Panc1 (cell line): ENCODE measurements around the gene NCOA5. TPM values are rescaled to one million over a fixed set of nuclear protein-coding genes. Genes with fewer than 3 reads are reported as not detected.
A peak's percentile ranks its signal among the peaks of the same experiment; 100 is the strongest.

Experiments used
- ATAC-seq: fragments of 200-7000 bp; cut with Tn5 transposase; 2 replicates; pipeline ENCODE4 v1.9.1; 2020; ENCODE audit warnings: mild to moderate bottlenecking, moderate library complexity
- BruUV-seq: library from RNA; stranded (reverse); fragments of 400-500 nt; replicated peaks from 2 replicates; lab custom pipeline; 2021; lab: Mats Ljungman, UMichigan
- CTCF ChIA-PET: fragments of 300-600 bp; sonication (Branson Sonifier 250); formaldehyde crosslinking; loops from one replicate; lab custom pipeline; 2022; ENCODE audit warnings: antibody characterized with exemption; lab: Charles Lee
- POLR2A ChIA-PET: fragments of 300-600 bp; sonication (Branson Sonifier 250); formaldehyde crosslinking; loops from one replicate; lab custom pipeline; 2022; ENCODE audit warnings: antibody characterized with exemption; lab: Charles Lee
- DNase-seq: peaks from one replicate; pipeline ENCODE4 v3.0.0-alpha.2; 2010; ENCODE audit warnings: low read depth, low spot score
- H3K27ac ChIP-seq: 2 replicates; pipeline ENCODE4 v1.5.1; 2011; ENCODE audit warnings: mild to moderate bottlenecking, low read length, inconsistent platforms
- H3K27me3 ChIP-seq: fragments of 200-500 bp; sonication (Bioruptor generic); 2 replicates; pipeline ENCODE4 v1.6.0; 2014; ENCODE audit warnings: low read length, inconsistent platforms; ENCODE audit not compliant: control insufficient read depth, insufficient read depth
- H3K36me3 ChIP-seq: fragments of 200-500 bp; sonication (Bioruptor generic); 2 replicates; pipeline ENCODE4 v1.5.1; 2014; ENCODE audit warnings: inconsistent platforms, mild to moderate bottlenecking, low read length, moderate library complexity; ENCODE audit not compliant: control insufficient read depth, insufficient read depth
- H3K4me1 ChIP-seq: 2 replicates; pipeline ENCODE4 v1.5.1; 2011; ENCODE audit warnings: inconsistent platforms, mild to moderate bottlenecking, low read length, moderate library complexity; ENCODE audit not compliant: control insufficient read depth, insufficient read depth
- H3K4me3 ChIP-seq, 2 experiments: 2 replicates each; pipeline ENCODE4 v1.5.1; 2011 to 2012; ENCODE audit warnings: low read depth in 2 of 2, low read length in 2 of 2, mild to moderate bottlenecking in 2 of 2, inconsistent platforms in 1 of 2, moderate library complexity in 1 of 2
- H3K9me3 ChIP-seq: fragments of 200-500 bp; sonication (Bioruptor generic); 2 replicates; pipeline ENCODE4 v1.5.1; 2014; ENCODE audit warnings: low read depth, mild to moderate bottlenecking, inconsistent platforms, low read length, moderate library complexity; ENCODE audit not compliant: control insufficient read depth, insufficient read depth
- CTCF ChIP-seq: fragments of 450-650 bp; IDR thresholded peaks from 2 replicates; pipeline ENCODE4 v1.5.1; 2017; ENCODE audit warnings: mild to moderate bottlenecking
- POLR2AphosphoS5 ChIP-seq: IDR thresholded peaks from 2 replicates; pipeline ENCODE4 v1.6.1; 2012; ENCODE audit warnings: mild to moderate bottlenecking, low read depth, low read length, moderate library complexity
- SIN3A ChIP-seq: IDR thresholded peaks from 2 replicates; pipeline ENCODE4 v1.6.1; 2012; ENCODE audit warnings: low read depth, mild to moderate bottlenecking, low read length, moderate library complexity, borderline replicate concordance; ENCODE audit not compliant: insufficient read depth
- TCF7L2 ChIP-seq: IDR thresholded peaks from 2 replicates; pipeline ENCODE4 v1.6.1; 2011; ENCODE audit warnings: mild to moderate bottlenecking, low read depth, low read length, inconsistent platforms
- in situ Hi-C: cut with HindIII; loops from 2 replicates; pipeline ENCODE4 v1.10.0; 2016; ENCODE audit warnings: low sequenced_read_pairs, low pct_unique_long_range_greater_than_20kb
- intact Hi-C: fragments of 100-400 bp; cut with micrococcal nuclease; formaldehyde crosslinking; loops from one replicate; pipeline ENCODE4 v1.10.0; 2022; ENCODE audit not compliant: unreplicated experiment
- total RNA-seq: library from RNA; stranded (reverse); gene quantifications from one replicate; pipeline ENCODE4 v1.2.1, GENCODE V29; 2021; ENCODE audit not compliant: unreplicated experiment
- TF ChIP-seq, protein P1 (sequence below), 2 experiments: IDR thresholded peaks; 2 replicates each; pipeline ENCODE4 v1.6.1; 2011 to 2012; ENCODE audit warnings: low read depth in 2 of 2, control low read depth in 1 of 2, low read length in 1 of 2, mild to moderate bottlenecking in 1 of 2, moderate library complexity in 1 of 2; ENCODE audit not compliant: insufficient read depth in 1 of 2

Gene NCOA5
- total RNA-seq, 1 experiment from 2014 or later, result 30.6 TPM

DNA sequence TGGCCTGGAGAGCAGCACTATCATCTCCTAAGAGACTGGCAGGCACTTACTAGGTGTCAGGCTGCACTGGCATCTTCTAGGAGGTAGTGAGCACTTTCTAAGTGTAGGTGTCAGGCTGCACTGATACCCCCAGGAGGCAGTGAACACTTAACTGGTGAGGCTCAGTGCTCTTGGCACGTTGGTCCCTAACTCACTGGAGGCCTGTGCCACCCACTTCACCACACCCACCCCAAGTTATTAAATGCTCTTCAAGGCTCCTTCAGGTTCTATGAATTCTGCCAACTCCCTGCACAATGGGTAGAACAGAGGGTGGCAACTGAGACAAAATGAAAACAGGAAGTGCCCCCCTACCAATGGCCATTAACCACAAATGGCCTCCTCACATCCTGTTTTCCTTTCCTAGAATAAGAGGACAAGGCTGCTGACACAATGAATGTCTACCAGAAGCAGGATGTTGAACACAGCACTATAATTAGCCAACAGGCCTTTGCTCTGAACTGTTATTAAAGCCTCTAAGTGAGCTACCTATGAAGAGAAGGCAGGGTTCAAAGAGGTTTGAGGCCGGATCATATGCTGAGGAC lies 29.4 kb downstream of the NCOA5 start:
- Histone ChIP-seq H3K4me3 (no peak overlapping the region), H3K9me3 (no peaks in the 10 kb centered on the region), H3K36me3 (peaks cover 14% of the 10 kb centered on the region; the same call in 1 of the 2 replicates), H3K27ac (no peak overlapping the region), H3K27me3 (no peaks in the 10 kb centered on the region), H3K4me1 (no peaks in the 10 kb centered on the region)
- ATAC-seq (no peak), DNase-seq (no peak)
- CTCF ChIA-PET, result no interaction called here
- no TSS peak for BruUV-seq
- TF ChIP-seq CTCF (no peak), SIN3A (no peak), POLR2AphosphoS5 (no peak), TCF7L2 (no peak)
- TF ChIP-seq, protein P1, sequence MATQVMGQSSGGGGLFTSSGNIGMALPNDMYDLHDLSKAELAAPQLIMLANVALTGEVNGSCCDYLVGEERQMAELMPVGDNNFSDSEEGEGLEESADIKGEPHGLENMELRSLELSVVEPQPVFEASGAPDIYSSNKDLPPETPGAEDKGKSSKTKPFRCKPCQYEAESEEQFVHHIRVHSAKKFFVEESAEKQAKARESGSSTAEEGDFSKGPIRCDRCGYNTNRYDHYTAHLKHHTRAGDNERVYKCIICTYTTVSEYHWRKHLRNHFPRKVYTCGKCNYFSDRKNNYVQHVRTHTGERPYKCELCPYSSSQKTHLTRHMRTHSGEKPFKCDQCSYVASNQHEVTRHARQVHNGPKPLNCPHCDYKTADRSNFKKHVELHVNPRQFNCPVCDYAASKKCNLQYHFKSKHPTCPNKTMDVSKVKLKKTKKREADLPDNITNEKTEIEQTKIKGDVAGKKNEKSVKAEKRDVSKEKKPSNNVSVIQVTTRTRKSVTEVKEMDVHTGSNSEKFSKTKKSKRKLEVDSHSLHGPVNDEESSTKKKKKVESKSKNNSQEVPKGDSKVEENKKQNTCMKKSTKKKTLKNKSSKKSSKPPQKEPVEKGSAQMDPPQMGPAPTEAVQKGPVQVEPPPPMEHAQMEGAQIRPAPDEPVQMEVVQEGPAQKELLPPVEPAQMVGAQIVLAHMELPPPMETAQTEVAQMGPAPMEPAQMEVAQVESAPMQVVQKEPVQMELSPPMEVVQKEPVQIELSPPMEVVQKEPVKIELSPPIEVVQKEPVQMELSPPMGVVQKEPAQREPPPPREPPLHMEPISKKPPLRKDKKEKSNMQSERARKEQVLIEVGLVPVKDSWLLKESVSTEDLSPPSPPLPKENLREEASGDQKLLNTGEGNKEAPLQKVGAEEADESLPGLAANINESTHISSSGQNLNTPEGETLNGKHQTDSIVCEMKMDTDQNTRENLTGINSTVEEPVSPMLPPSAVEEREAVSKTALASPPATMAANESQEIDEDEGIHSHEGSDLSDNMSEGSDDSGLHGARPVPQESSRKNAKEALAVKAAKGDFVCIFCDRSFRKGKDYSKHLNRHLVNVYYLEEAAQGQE (IDR thresholded peaks at IDR 0.05; ENCODE audit: insufficient read depth in 1 of 2, low read depth in 2 of 2, low read length in 1 of 2), result no peak
- in situ Hi-C loops, result no loop called here
- POLR2A ChIA-PET, result interaction anchor here (0.6 kb wide), 1 partner anchor 16 kb away, joined by 4 read pairs; no protein-coding TSS in a partner anchor
- intact Hi-C loops, result no loop called here

DNA sequence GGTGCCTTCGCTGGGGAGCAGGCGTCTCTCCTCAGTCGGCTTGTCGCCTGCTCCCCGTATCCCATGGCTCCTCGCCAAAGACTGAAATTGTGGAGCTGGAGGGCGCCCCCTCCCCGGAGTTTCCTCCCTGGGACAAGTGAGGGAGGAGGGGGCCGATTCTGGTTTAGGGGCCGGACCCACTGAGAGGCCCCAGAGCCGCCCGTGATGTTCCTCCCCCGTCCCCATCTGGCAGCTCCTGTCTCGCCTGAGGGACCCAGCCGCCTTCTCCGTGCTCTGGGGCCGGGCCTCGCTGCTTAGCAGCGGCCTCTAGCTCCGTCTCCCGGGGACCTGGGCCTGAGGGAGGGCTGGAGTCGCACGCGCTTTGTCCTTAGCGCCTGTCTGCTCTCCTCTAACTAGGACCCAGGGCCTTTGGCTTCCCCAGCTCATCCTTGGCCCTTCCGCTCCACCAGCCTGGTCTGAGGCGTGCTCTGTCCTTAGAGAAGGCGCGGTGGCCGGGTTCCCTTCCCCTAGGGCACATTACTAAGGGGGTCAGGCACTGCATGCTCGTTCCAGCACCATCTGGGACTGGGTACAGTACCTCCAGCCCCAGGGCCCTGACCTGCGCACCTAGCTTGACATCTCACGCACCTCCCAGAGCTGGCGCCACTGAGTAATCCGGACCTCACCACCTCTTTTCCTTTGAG lies 31.0 kb downstream of the NCOA5 start:
- no peak for DNase-seq
- peak; percentile 40 for ATAC-seq
- in situ Hi-C loops, result no loop called here
- H3K27ac ChIP-seq, result no peak overlapping the region
- H3K4me3 ChIP-seq, result no peak overlapping the region
- no peaks in the 10 kb centered on the region; the same call in 1 of the 2 replicates for H3K27me3 ChIP-seq
- 0 out of 2 replicates have a peak, but pooled peaks cover 3% of the 10 kb centered on the region for H3K36me3 ChIP-seq
- no peak for TF ChIP-seq POLR2AphosphoS5
- TF ChIP-seq TCF7L2, result no peak
- TF ChIP-seq SIN3A, result no peak
- TF ChIP-seq, protein P1 (IDR thresholded peaks at IDR 0.05; ENCODE audit: insufficient read depth in 1 of 2, low read depth in 2 of 2, low read length in 1 of 2), result no peak
- TF ChIP-seq CTCF, result no peak
- intact Hi-C loops, result no loop called here
- H3K9me3 ChIP-seq, result no peaks in the 10 kb centered on the region
- POLR2A ChIA-PET, result no interaction called here
- no TSS peak for BruUV-seq
- CTCF ChIA-PET, result interaction anchor here (0.9 kb wide), 1 partner anchor 35 kb away, joined by 5 read pairs; no protein-coding TSS in a partner anchor
- H3K4me1 ChIP-seq, result no peaks in the 10 kb centered on the region
